Suppressor macrophage treated with lipopolysaccharide for 4 hours (primary cell): ENCODE results near the gene FILIP1.

Source experiments
- DNase-seq: peaks from one replicate; pipeline ENCODE4 v3.0.0-alpha.2; 2020

Gene FILIP1, protein sequence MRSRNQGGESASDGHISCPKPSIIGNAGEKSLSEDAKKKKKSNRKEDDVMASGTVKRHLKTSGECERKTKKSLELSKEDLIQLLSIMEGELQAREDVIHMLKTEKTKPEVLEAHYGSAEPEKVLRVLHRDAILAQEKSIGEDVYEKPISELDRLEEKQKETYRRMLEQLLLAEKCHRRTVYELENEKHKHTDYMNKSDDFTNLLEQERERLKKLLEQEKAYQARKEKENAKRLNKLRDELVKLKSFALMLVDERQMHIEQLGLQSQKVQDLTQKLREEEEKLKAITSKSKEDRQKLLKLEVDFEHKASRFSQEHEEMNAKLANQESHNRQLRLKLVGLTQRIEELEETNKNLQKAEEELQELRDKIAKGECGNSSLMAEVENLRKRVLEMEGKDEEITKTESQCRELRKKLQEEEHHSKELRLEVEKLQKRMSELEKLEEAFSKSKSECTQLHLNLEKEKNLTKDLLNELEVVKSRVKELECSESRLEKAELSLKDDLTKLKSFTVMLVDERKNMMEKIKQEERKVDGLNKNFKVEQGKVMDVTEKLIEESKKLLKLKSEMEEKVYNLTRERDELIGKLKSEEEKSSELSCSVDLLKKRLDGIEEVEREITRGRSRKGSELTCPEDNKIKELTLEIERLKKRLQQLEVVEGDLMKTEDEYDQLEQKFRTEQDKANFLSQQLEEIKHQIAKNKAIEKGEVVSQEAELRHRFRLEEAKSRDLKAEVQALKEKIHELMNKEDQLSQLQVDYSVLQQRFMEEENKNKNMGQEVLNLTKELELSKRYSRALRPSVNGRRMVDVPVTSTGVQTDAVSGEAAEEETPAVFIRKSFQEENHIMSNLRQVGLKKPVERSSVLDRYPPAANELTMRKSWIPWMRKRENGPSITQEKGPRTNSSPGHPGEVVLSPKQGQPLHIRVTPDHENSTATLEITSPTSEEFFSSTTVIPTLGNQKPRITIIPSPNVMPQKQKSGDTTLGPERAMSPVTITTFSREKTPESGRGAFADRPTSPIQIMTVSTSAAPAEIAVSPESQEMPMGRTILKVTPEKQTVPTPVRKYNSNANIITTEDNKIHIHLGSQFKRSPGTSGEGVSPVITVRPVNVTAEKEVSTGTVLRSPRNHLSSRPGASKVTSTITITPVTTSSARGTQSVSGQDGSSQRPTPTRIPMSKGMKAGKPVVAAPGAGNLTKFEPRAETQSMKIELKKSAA (N-terminal part only)

DNA sequence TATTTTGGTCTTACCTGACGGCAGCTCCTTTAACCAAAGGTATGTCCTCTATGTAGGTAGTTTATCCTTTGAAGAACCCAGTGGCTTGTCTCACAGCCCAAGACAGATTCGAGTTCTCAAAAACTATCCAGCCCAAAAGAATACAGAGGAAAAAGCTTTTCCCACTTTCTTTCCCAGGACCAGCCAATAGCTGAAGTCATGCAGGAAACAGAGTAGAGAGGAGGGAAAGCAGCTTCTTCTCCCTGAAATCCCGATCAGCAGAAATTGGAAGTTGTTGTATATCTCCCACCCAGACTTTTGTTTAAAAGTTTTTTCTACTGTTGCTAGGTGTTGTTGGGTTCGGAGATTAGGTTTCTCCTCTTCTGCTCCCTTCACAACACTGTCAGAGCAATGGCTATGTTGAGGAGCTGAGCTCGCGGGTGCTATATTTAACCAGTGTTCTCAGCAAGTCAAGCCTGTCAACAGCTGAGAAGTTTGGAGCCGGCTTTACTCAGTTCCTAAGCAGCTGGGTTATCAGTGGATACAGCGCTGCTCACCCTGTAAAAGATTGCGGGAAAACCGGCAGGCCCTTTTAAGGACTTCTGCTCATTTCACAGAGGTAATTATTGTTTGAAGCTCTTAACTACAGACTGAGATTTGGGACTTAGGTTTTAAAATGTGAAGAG is at the start of gene FILIP1:
FILIP1 (minus strand) TSS at position 401 of the 665 bp plus-strand sequence. CDS start 78,828 bp downstream, outside the sequence.
- DNase-seq, result no peak

DNA sequence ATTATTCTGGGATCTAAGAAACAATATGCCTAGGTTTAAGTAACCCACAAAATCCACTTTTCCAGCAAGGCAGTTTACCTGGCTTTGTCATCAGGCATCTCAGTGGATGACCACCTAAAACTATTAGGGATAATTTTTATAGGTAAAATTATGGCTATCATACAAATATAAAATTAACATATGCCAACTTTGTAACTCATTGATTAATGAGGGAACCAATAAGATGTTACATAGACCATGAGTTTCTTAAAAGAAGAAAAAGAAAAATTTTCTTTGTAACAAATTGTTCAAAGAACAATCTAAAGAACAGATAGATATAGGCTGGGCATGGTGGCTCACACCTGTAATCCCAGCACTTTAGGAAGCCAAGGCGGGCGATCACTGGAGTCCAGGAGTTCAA is 49.7 kb upstream of the FILIP1 start:
- DNase-seq, result no peak

DNA sequence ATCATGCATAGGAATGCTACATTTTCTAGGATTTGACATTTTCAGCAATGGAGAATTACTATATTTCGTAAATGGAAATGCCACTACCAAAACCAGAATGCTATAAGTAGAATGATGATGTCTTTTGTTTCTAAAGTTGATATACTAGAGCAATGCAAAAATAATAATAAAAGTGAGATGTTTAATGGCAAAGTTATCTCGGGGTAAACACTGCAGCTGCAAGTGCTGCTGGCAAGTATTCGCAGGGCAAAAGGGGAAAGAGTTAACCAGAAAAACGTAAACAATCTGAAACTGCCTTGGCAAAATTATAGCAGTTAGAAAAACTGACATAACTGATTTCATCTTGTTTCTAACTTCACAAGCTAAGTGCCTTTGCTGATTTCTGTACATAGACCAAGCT is 45.5 kb upstream of the FILIP1 start:
- no peak for DNase-seq

- DNase-seq, result no peak
Measured at GRCh38 chr6:75532521-75532920, 38.9 kb upstream of the FILIP1 start.

GRCh38 chr6:75531174-75531573 is 37.6 kb upstream of the FILIP1 start:
- DNase-seq, result no peak

DNA sequence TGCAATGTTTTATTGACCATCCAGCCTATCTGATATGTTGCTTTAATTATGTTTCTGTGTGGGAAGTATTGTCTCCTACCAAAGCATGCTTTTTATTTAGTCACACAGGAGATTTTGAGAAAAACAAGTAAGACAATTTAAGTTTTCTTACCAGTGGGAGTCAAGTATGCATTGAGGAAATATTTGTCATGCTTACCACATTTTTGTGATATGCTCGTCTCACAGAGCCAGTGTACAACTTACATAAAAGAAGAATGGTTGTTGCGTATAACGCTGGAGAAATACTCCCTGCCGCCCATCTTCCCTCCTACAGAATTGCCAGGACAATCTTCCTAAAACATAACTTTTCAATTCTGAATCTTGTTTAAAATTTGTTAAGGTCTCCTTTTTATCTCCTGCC is 37.1 kb upstream of the FILIP1 start:
- no peak for DNase-seq

GRCh38 chr6:75528423-75528822 is 34.8 kb upstream of the FILIP1 start:
- no peak for DNase-seq

DNA sequence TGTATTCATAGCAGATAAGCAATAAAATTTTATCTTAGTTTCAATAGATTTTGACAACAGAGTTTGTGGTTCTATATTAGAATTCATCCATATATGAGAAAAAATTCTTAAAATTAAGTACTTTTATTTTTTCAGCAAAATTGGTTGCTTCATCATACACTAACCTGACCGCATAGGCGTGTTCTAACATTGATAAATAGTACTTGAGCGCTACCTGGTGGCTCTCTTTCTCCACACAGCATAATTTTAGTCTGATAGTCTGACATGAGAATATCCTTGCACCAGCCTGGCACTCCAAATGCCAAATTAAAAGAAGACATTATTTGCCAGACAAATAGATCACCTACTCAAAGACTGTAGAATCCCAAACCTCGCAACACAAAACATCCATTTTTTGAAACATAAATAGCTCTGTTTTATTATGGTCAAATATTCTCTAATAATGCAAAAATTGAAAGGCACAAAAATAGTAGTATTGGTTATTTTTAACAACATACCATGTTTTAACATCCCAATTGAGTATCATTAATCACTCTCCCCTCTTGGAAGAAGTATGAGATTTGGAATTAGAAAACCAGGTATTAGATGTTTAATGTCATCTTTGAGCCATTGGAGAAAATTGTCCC is 33.0 kb upstream of the FILIP1 start:
- DNase-seq, result peak; percentile 77

DNA sequence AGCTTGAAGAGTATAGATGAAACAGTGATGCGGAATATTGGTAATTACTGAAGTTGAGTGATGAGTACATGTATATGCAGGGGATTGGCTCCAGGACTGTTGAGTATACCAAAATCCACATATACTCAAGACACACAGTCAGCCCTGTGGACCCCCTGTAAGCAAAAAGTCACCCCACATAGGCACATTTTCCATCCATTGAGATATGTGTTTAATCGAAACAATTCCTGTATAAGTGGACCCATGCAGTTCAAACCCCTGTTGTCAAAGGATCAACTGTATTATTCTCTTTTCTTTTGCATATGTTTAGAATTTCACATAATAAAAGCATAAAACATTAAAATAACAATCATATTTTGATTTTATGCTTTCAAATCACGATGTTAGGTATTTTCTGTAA is 32.1 kb upstream of the FILIP1 start:
- no peak for DNase-seq

DNA sequence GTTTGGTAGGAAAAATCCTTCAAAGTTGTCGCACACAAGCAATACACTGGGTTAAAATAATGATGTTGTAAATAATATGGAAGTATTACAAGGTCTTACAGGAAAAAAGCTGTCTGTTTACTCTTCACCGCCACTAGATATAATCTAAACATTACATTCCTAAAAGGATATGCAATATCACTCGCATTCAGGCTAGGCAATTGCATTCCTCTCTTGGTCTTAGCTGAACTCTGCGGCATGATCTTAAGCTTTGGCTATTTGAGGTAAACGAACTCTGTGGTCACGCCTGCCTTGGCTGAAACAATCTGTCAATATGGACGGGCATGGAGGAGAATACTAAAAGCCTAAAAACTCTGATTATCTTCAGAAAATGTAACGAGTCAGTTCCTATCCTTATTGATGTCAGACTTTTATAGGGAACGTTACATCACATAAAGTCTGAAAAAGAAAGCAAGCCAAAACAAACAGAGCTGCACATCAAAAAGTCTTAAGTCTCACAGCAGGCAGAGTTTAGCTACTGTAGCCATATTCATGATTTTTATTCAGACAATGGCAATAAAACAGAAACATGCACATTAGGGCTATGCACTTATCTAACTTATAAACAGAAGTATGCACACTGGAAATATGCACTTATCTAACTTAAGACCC is 30.8 kb upstream of the FILIP1 start:
- DNase-seq, result no peak

DNA sequence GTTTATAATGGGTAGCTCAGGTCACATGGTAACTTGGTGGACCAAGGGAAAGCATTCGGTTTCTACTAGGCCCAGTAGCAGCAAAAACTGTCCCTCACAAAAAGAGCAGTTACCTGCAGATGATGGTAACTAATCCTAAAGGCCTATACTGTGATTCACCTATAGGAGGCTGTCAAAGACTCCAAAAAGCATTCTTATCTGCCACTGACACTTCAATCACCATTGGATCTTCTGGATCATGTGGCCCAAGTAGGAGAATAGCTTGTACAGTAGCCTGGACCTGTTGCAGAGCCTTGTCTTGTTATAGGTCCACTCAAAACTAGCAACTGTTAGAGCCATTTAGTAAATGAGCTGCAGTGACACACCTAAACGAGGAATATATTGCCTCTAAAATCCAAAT is 23.2 kb upstream of the FILIP1 start:
- DNase-seq, result no peak

DNA sequence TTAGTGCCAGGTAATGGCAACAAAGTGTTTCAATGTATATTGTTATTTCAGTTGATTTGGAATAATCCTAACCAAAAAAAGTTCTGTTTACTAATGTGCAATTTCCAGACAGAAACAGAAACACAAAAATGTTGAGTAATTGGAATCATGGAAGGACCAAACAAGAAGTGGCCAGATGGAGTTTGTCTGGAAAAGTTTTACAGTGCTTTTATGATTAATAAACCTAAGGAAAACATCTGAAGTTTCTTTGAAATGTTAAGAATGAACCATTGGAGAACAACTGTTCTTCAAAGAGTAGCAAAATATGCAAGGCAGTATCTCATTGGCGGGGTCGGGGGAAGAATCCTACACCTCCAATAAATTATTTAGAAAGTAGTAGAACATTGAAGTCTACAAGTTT is 19.0 kb upstream of the FILIP1 start:
- DNase-seq, result no peak

GRCh38 chr6:75505424-75505823 is 11.8 kb upstream of the FILIP1 start:
- no peak for DNase-seq

- no peak for DNase-seq
Measured at GRCh38 chr6:75504465-75505222, 11.0 kb upstream of the FILIP1 start.

- no peak for DNase-seq
Measured at GRCh38 chr6:75503291-75503690, 9.7 kb upstream of the FILIP1 start.

DNA sequence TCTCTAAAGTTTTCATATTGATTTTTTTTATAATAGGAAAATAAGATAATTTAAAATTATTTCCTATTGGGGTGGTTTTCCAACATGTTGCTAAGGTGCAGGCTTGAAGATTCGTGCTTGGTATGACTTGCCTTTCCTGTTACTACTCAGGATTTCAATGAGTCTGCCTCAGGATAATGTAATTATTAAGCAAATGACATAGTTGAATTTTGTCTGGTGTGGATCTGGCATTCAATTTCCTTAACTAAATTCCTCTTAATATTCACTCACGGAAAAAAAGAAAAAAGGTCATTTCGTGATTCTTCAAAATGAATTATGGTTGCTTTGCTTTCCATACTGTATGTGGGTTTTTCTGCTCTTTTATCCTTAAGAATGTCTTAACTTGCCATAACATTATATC is 9.3 kb upstream of the FILIP1 start:
- no peak for DNase-seq

- no peak for DNase-seq
Measured at GRCh38 chr6:75501756-75502155, 8.2 kb upstream of the FILIP1 start.

GRCh38 chr6:75499640-75500039 is 6.0 kb upstream of the FILIP1 start:
- no peak for DNase-seq

DNA sequence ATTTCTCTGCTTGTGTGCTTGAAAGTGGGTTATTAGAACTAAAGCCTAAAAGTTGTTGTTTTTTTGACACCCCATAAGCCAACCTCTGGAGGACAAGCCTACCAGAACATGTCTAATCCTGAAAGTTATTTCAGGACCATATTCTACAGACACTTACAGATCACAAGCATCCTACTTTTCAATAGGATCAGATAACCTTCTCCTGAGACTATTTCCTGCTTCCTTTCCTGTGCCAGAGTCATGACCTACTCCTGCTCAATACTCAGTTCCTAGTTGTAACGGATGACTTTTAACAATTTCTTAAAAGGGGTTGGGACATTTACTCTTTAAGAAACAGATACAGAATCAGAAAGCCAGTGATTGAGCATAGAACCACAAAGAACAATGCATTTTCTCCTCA is 5.3 kb upstream of the FILIP1 start:
- DNase-seq, result no peak

DNA sequence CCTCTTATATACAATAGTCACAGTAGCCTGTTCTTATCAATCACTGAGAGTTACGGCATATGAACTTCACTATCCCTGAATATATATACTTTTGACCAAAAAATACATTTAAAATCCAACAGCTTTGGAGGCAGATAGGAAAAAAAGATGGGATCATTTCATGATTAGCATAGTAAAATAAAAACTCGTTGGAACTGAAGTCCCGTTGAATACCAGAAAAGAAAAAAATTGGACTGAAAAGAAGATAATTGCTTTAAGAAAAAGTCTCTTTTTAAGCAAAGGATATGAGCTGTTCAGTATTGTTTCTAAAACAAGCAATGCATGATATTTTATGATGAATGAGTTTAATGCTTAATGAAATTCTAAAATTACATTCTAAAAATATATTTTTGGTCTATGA is 4.4 kb upstream of the FILIP1 start:
- no peak for DNase-seq

GRCh38 chr6:75495011-75495410 is 1.4 kb upstream of the FILIP1 start:
- no peak for DNase-seq
